PC-3 (cell line): ENCODE measurements around the gene CSTF2. TPM values are rescaled to one million over a fixed set of nuclear protein-coding genes. Genes with fewer than 3 reads are reported as not detected.

Source experiments
- ATAC-seq: fragments of 200-7000 bp; cut with Tn5 transposase; 2 replicates; pipeline ENCODE4 v1.9.1; 2020; ENCODE audit warnings: mild to moderate bottlenecking, moderate library complexity
- BruUV-seq: library from RNA; stranded (reverse); fragments of 400-500 nt; replicated peaks from 2 replicates; lab custom pipeline; 2021; lab: Mats Ljungman, UMichigan
- CTCF ChIA-PET: fragments of 300-600 bp; sonication (Branson Sonifier 250); formaldehyde crosslinking; loops from one replicate; lab custom pipeline; 2022; ENCODE audit warnings: antibody characterized with exemption; lab: Charles Lee
- POLR2A ChIA-PET: fragments of 300-600 bp; sonication (Branson Sonifier 250); formaldehyde crosslinking; loops from one replicate; lab custom pipeline; 2022; ENCODE audit warnings: antibody characterized with exemption; ENCODE audit not compliant: unreplicated experiment; lab: Charles Lee
- DNase-seq: peaks from one replicate; pipeline ENCODE4 v3.0.0-alpha.2; 2015
- H2AFZ ChIP-seq: fragments of 300-600 bp; sonication (generic); 2 replicates; pipeline ENCODE4 v1.6.0; 2016; ENCODE audit warnings: antibody characterized with exemption, low read length
- H3F3A ChIP-seq: fragments of 300-600 bp; sonication (generic); one replicate; pipeline ENCODE4 v1.6.0; 2017; ENCODE audit warnings: antibody characterized with exemption, low read length, control low read depth, mild to moderate bottlenecking; ENCODE audit not compliant: unreplicated experiment
- H3K27ac ChIP-seq: fragments of 300-600 bp; sonication (generic); 2 replicates; pipeline ENCODE4 v1.5.1; 2016; ENCODE audit warnings: mild to moderate bottlenecking, low read length
- H3K27me3 ChIP-seq: fragments of 300-600 bp; sonication (generic); 2 replicates; pipeline ENCODE4 v1.6.1; 2016; ENCODE audit warnings: low read length, mixed read lengths
- H3K36me3 ChIP-seq: fragments of 300-600 bp; sonication (generic); 2 replicates; pipeline ENCODE4 v1.6.1; 2016; ENCODE audit warnings: low read depth, mixed run types, low read length, mixed read lengths
- H3K4me1 ChIP-seq: fragments of 300-600 bp; sonication (generic); 2 replicates; pipeline ENCODE4 v1.5.1; 2016; ENCODE audit warnings: low read length; ENCODE audit not compliant: insufficient read depth
- H3K4me2 ChIP-seq: fragments of 300-600 bp; sonication (generic); 2 replicates; pipeline ENCODE4 v1.6.0; 2016; ENCODE audit warnings: low read length
- H3K4me3 ChIP-seq: fragments of 300-600 bp; sonication (generic); 2 replicates; pipeline ENCODE4 v1.5.1; 2016; ENCODE audit warnings: mild to moderate bottlenecking, low read length, mixed read lengths
- H3K79me2 ChIP-seq: fragments of 300-600 bp; sonication (generic); 2 replicates; pipeline ENCODE4 v1.6.1; 2017; ENCODE audit warnings: low read length, mixed read lengths
- H3K9ac ChIP-seq: fragments of 300-600 bp; sonication (generic); 2 replicates; pipeline ENCODE4 v1.6.0; 2016; ENCODE audit warnings: mild to moderate bottlenecking, low read length
- H3K9me2 ChIP-seq: fragments of 300-600 bp; sonication (generic); replicated peaks from 2 replicates; pipeline ENCODE4 v1.6.1; 2016; ENCODE audit warnings: mixed run types, low read length, mixed read lengths
- H3K9me3 ChIP-seq: fragments of 300-600 bp; sonication (generic); 2 replicates; pipeline ENCODE4 v1.6.1; 2016; ENCODE audit warnings: low read length, mixed read lengths
- H4K20me1 ChIP-seq: fragments of 300-600 bp; sonication (generic); 2 replicates; pipeline ENCODE4 v1.6.1; 2016; ENCODE audit warnings: low read length, mixed read lengths
- CTCF ChIP-seq: fragments of 300-600 bp; sonication (generic); conservative IDR thresholded peaks from 2 replicates; pipeline ENCODE4 v1.5.1; 2017; ENCODE audit warnings: antibody characterized with exemption, low read depth, mild to moderate bottlenecking, low read length
- EZH2 ChIP-seq: fragments of 300-600 bp; sonication (generic); IDR thresholded peaks from one replicate; pipeline ENCODE4 v1.6.1; 2017; ENCODE audit warnings: antibody characterized with exemption, mild to moderate bottlenecking, low read length; ENCODE audit not compliant: unreplicated experiment
- EZH2phosphoT487 ChIP-seq: fragments of 300-600 bp; sonication (generic); IDR thresholded peaks from 2 replicates; pipeline ENCODE4 v1.6.1; 2018; ENCODE audit warnings: mild to moderate bottlenecking, antibody characterized with exemption, low read length, borderline replicate concordance
- intact Hi-C: fragments of 100-400 bp; cut with micrococcal nuclease; formaldehyde crosslinking; loops from 2 replicates; pipeline ENCODE4 v1.9.0; 2023
- total RNA-seq: library from RNA; depleted of rRNA; stranded (reverse); fragments of >200 nt; gene quantifications from 2 replicates; pipeline ENCODE4 v1.2.3, GENCODE V29; 2014

CSTF2 gene
- total RNA-seq, 1 experiment from 2014 or later: 64.1 TPM

DNA sequence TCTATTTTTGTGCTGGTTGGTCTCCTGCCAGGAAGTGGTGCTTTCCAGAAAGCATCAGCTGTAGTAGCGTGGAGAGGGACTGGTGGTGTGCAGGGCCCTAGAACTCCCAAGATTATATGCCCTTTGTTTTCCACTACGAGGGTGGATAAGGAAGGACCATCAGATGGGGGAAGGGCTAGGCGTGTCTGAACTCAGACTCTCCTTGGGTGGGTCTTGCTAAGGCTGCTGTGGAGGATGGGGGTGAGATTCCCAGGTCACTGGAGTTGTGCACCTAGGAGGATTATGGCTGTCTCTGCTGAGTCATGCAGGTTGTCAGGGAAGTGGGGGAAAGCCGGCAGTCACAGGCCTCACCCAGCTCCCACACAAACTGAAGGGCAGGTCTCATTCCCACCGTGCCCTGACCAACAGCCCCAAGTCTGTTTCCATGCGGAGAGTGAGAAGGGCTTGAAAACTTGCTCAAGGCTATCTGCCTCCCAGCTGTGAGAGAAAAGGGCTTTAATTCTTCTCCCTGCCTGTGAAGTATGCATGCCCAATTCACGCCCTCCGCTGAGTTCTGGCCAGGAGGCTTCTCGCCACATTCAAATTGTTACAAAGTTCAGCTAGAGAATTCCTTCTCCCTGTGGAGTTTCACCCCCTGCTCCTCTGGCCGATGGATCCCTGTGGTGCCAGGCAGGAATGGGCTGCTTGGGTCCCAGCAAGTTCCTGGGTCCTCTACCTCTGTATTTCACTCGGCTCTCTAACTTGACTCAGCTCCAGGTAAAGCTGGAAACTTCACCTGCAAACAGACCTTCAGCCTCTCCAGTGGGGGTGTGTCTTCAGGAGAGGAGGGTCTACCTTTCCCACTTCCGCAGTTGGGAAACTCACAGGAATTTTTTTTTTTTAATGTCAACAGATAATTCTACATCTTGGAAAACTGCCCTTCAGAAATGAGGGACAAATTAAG lies 7.7 kb upstream of the CSTF2 start:
- intact Hi-C loops: no loop called here
- Histone ChIP-seq H3K36me3 (no peaks in the 10 kb centered on the region), H4K20me1 (no peaks in the 10 kb centered on the region), H3K9ac (no peak overlapping the region), H3K4me1 (peaks cover 7% of the 10 kb centered on the region), H3K9me3 (no peaks in the 10 kb centered on the region), H3K27me3 (no peaks in the 10 kb centered on the region), H3K79me2 (no peaks in the 10 kb centered on the region), H3K4me3 (no peak overlapping the region), H3K4me2 (no peak overlapping the region), H3K9me2 (no peaks in the 10 kb centered on the region), H3F3A (no peaks in the 10 kb centered on the region), H2AFZ (peak overlapping the region; percentile 53; the same call in 1 of the 2 replicates), H3K27ac (0 out of 2 replicates have a peak overlapping the region, but pooled peaks have one; percentile 7)
- ATAC-seq (no peak), DNase-seq (peak; percentile 6)
- TF ChIP-seq CTCF (no peak), EZH2 (no peak), EZH2phosphoT487 (no peak)
- POLR2A ChIA-PET: no interaction called here
- BruUV-seq: no TSS peak
- CTCF ChIA-PET: no interaction called here

GRCh38 chrX:100817340-100817739 lies 2.9 kb upstream of the CSTF2 start:
- ChIA-PET CTCF (no interaction called here), POLR2A (no interaction called here)
- Histone ChIP-seq H3K79me2 (peaks cover 15% of the 10 kb centered on the region), H3K27me3 (no peaks in the 10 kb centered on the region), H4K20me1 (no peaks in the 10 kb centered on the region), H3K4me2 (no peak overlapping the region), H2AFZ (no peak overlapping the region), H3F3A (no peaks in the 10 kb centered on the region), H3K9me2 (no peaks in the 10 kb centered on the region), H3K27ac (no peak overlapping the region), H3K36me3 (no peaks in the 10 kb centered on the region; the same call in 1 of the 2 replicates), H3K9ac (no peak overlapping the region), H3K4me3 (no peak overlapping the region), H3K4me1 (peaks cover 15% of the 10 kb centered on the region), H3K9me3 (no peaks in the 10 kb centered on the region)
- no TSS peak for BruUV-seq
- TF ChIP-seq EZH2 (no peak), EZH2phosphoT487 (no peak), CTCF (no peak)
- ATAC-seq (no peak), DNase-seq (no peak)
- intact Hi-C loops: no loop called here

GRCh38 chrX:100819534-100819836 lies 706 bp upstream of the CSTF2 start:
- H3K9me2 ChIP-seq: no peaks in the 10 kb centered on the region
- ChIA-PET CTCF (no interaction called here), POLR2A (no interaction called here)
- peaks cover 8% of the 10 kb centered on the region for H3K4me1 ChIP-seq
- ATAC-seq: no peak
- H3K4me2 ChIP-seq: peak overlapping the region; percentile 97
- peak overlapping the region; percentile 54 for H3K27ac ChIP-seq
- no peaks in the 10 kb centered on the region for H3K9me3 ChIP-seq
- intact Hi-C loops: no loop called here
- peak overlapping the region; percentile 93 for H3K4me3 ChIP-seq
- no peaks in the 10 kb centered on the region for H4K20me1 ChIP-seq
- no peaks in the 10 kb centered on the region for H3F3A ChIP-seq
- peaks cover 15% of the 10 kb centered on the region for H3K79me2 ChIP-seq
- DNase-seq: no peak
- BruUV-seq: no TSS peak
- peak overlapping the region; percentile 86 for H3K9ac ChIP-seq
- peak overlapping the region; percentile 98 for H2AFZ ChIP-seq
- TF ChIP-seq EZH2phosphoT487 (no peak), CTCF (no peak), EZH2 (no peak)
- H3K27me3 ChIP-seq: no peaks in the 10 kb centered on the region
- peaks cover 16% of the 10 kb centered on the region for H3K36me3 ChIP-seq
